Caki2 (cell line): ENCODE measurements around the gene POLR1A. TPM values are rescaled to one million over a fixed set of nuclear protein-coding genes. Genes with fewer than 3 reads are reported as not detected.

Source experiments
- DNase-seq: peaks from one replicate; pipeline ENCODE4 v3.0.0-alpha.2; 2015; ENCODE audit warnings: low read depth
- in situ Hi-C: cut with HindIII; loops from 2 replicates; pipeline ENCODE4 v1.10.0; 2016; ENCODE audit warnings: low sequenced_read_pairs, low pct_unique_long_range_greater_than_20kb, mixed read lengths
- total RNA-seq: library from RNA; depleted of rRNA; stranded (reverse); fragments of >200 nt; shearing (Covaris generic); gene quantifications from 2 replicates; pipeline ENCODE4 v1.2.3, GENCODE V29; 2014; ENCODE audit warnings: low replicate concordance

POLR1A gene
- total RNA-seq, 1 experiment from 2014 or later: 13.5 TPM

DNA sequence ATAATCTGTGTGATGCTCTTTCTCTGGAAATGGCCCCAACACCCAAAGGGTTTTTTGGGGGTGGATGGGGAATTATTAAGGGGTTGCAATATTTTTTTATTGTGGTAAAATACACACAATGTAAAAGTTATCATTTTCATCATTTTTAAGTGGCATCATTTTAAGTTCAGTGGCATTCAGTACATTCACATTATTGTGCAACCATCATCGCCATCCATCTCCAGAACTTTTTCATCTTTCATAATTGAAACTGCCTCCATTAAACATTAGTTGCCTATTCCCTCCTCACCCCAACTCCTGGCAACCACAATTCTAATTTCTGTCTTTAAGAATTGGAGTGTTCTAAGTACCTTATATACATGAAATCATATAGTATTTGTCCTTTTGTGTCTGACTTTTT lies 90.0 kb downstream of the POLR1A start:
- DNase-seq: no peak
- in situ Hi-C loops: no loop called here

DNA sequence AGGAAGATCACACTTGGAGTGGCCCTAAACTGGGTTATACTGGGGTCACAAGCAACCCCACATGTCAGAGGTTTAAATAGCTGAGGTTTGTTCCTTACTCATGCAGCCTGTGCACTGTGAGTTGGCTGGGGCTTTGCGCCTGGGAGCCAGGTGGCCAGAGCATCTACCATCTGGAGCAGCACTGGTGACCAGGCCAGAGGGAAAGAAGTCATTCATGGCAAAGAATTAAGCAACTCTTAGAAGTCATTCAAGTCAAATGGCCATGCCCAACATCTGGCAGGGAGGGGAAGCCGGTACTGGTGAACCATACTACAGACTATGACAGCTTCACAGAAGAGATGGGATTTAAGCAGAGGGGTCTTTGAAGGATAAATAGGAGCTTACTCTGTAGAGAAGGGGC lies 90.7 kb downstream of the POLR1A start:
- in situ Hi-C loops: no loop called here
- DNase-seq: no peak

DNA sequence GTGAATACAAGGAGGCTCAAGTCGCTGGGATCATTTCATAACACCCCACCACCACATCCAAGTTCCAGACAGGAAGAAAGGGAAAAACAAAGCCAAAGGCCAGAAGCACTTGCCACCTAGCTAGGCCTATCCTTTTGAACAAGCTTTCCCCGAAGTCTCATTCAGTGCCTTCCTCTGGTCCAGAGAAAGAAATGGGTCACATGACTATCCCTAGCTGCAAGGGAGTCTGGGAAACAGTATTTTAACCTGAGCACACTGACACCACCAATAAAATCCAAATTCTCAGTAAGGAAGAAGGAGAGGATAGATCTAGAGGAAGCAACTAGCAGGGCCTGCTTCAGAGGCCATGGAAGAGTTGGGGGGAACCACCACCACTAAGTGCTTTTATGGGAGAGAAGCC lies 91.2 kb downstream of the POLR1A start:
- no peak for DNase-seq
- in situ Hi-C loops: no loop called here

DNA sequence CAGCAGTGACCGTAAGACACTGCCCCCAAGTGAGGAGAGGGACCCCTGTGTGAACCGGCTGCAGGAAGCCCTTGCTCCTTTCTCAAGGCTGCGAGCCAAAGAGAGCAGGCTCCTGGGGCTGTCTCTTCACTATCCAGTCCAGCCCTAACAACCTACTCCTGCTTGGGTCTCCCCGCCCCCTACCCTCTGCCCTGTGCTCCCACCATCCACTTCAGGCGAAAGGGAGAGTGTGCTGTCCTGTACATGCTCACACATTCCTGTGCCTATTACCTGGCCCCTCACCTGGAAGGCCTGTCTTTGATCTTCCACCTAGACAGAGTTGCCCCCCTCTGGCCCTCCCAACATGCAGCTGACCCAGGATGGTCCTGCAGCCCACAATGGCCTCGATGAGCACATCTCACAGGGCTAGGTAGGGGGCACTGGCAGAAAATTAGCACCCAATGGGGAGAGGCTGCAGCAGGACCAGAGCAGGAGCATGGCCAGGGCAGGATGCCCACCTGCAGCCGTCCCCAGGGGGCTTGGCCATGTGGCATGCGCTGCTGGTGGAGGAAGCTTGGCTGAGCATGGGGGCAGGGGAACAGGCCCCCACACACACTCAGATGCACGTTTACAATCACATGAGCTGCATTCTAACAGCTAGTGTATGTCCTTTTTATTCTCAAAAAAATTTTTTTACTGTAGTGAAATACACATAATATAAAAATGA lies 93.5 kb downstream of the POLR1A start:
- in situ Hi-C loops: no loop called here
- DNase-seq: no peak

DNA sequence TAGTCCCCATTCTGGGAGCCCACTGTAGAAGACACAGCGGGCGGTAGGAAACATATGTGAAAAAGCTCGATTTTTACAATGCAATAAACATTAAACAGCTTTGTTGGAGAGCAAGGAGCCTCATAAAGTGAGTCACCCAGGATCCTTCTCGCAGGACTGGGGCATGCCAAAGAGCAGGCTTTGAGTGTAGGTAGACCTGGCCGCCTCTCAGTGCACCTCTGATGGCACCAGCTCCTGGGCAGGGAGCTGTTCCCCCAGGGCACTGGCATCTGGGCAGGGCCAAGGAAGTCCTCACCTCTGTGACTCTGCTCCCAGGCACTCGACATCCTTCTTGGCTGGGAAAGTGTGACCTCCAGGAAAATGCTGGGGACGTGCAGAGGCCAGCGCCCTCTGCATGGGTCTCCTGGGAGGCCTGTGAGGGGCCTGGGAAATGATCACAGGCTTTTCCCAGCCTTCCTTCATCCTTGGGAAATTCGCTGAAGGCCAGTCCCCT lies 94.2 kb downstream of the POLR1A start:
- in situ Hi-C loops: no loop called here
- DNase-seq: no peak

DNA sequence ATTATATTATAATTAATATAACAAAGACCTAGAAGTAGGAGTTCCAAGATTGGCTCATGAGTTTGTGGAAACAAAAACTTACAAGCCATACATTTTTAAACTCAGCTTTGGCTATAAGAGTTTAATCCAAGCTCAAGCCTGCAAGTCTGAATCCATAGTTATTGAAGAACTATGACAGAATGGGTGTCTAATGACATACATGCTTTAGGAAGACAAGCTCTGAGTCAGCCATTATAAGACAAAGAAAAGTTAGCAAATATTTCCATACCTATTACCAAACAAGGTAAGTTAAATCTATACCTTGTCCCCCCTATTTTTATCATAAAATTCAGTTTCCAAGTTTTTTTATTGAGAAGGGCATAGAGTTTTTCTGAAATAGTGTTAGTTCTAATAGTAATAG lies 95.6 kb downstream of the POLR1A start:
- in situ Hi-C loops: no loop called here
- no peak for DNase-seq

DNA sequence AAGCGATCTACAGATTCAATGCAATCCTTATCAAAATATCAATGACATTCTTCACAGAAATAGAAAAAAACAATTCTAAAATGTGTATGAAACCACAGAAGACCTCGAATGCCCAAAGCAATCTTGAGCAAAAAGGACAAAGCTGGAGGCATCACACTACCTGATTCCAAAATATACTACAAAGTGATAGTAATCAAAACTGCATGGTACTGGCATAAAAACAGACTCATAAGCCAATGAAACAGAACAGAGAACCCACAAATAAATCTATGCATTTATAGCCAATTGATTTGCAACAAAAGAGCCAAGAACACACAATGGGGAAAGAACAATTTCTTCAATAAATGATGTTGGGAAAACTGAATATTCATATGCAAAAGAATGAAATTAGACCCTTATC lies 99.2 kb downstream of the POLR1A start:
- in situ Hi-C loops: no loop called here
- DNase-seq: no peak

DNA sequence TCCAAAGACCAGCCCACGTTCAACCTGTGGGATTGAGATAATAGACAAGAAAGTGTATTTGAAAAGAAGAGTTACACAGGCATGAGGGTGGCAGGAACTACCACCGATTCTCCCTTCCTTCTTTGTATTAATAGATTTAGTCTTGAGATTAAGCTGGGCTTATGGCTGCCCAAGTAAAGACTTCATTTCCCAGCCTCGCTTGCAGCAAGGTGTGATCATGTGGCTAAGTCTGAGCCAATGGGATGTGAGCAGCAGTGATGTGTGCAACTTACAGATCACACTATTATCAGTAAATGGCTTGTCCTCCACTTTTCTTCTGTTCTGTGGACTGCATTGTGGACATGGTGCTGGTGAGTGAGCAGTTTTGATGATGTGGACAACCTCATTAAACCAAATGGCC lies 101.7 kb downstream of the POLR1A start:
- in situ Hi-C loops: no loop called here
- DNase-seq: no peak

DNA sequence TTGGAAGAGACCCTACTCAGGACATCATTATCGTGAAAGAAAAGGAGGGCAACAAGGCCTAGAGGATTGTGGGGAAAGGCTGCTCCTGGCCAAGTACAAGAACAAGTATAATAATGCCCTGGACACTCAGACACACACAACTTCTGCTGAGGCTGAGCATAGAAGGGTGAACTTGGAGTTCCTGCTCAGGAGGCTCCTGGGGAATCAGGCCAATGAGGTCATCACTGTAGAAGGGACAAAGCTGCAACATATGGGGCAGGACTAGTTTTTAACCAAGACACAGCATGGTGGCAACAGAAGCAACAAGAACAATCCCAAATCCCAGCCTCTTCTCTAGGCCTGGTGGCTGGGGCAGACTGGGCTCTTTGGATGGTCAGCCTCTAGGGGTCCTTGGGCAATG lies 102.6 kb downstream of the POLR1A start:
- in situ Hi-C loops: no loop called here
- DNase-seq: no peak

DNA sequence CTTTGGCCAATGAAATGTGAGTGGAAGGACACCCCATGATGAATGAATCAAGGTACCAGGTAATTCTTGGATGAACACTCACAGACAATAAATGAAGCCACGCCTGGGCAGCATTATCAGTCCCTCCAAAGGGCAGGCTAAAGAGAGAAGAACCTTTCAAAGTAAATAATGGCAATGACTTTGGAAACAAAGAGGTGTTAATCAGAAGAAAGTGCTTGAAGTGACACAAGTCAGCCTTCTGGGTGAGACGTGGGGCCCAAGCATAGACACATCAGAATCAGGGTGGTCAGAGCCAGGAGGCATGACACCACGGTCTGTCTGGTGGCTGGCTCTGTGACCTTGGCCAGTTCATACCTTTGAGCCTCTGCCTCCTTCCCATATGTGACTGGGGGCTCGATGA lies 103.3 kb downstream of the POLR1A start:
- no peak for DNase-seq

DNA sequence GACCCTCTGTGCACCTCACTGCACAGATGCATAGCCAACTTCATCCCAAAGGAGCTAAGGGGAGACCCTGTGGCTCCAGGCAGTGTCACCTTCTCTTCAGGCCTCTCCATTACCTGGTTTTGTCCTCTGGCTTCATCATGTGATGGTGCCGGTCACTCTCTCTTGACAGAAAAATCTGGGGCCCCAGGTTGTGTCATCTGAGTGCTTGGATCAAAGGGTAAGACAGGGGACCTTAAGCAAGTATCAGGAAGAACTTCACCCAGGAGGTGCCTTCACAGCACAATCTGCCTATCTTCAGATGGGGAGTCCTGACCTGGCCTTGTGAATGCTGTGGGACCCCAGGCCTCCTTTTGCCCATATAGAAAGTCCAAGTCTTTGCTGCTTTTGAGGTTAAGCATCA lies 104.4 kb downstream of the POLR1A start:
- in situ Hi-C loops: no loop called here

More for the DNA sequence above, 103.3 kb downstream of the POLR1A start:
- in situ Hi-C loops: no loop called here

DNA sequence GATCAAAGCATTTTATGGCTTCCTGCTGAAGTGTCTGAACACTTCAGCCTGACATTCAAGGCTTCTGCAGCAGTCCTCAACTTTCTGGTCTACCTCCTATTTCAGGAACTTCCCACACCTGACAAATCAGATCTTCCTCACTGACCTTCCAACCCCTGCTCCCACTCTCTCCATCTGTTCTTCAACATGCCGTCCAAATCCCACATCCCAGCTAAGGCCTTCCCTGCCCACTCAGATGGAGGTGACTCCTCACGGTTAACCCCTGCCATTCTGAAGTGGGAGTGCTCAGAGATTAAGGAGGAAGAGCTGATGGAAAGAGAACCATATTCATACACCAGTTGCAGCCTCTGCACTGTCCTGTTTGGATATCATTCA lies 104.8 kb downstream of the POLR1A start:
- in situ Hi-C loops: no loop called here

More for the DNA sequence above, 104.4 kb downstream of the POLR1A start:
- no peak for DNase-seq

DNA sequence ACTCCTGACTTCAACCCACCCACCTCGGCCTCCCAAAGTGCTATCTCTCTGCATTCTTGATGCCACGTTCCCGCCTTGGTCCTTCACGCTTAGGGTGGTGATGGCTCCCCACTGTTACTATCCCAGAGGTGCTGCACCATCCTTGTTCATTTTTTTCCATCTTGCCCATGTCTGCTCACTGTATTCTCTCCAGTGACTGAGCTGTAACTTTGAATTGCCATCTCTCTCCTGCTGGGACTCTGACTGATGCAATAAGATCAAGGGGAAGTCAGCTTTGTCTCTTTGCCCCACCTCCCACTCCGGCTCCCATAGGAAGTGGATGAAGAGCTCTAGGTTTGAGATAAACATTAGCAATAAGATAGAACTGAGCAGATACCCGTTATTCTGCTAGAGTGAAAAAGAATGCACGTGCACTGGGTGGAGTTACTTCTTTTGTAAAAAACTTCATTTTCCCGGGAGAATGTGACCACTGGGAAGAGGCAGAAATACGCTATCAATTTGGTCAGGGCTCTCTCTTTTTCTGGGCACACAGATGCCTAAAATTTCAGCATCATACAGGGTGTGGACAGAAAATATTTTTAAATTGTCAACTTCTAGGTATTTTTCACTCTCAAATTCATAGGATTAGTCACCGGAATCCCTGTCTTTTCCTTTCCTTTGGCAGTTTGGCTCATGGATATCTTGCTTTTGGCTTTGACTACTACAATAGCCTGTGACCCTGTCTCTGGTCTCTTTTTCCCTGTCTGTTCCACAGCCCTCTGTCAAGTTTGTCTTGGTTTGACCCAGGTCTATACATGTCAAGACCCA lies 105.4 kb downstream of the POLR1A start:
- in situ Hi-C loops: no loop called here
- no peak for DNase-seq

More for the DNA sequence above, 104.8 kb downstream of the POLR1A start:
- no peak for DNase-seq

DNA sequence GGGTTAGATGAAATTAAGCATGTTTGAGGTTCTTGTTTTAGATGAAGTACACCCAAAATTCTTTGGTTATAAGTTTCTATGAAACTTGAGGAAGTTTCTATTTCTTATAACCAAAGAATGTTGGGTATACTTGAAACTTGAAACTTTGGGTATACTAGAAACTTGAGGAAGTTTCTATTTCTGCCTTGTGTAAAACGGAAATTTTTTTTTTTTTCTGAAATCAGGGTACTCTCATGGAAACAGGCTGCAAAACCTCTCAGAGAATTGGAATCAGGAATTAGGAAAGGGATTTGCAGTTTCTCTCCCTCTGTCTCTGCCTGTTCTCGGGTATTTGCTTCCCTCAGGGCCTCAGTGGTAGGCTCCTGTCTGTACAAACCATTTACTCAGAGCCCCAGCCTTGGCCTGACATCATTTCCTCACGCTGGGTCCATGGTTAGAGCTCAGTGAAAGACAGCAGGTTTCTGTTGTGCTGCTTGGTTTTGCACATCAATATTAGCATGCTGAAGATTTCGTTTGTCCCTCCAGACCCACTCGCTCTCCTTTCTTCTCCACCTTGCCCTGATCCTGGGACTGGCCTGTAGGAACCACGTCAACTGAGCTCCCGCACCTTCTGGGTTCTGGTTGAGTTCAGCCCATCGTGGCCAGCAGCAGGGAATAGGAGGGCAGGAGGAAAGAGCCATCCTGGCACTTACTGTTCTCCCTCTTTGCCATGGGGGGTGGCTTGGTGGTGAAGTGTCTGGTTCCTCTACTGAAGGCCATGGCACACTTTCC lies 106.4 kb downstream of the POLR1A start:
- DNase-seq: no peak
- in situ Hi-C loops: no loop called here

DNA sequence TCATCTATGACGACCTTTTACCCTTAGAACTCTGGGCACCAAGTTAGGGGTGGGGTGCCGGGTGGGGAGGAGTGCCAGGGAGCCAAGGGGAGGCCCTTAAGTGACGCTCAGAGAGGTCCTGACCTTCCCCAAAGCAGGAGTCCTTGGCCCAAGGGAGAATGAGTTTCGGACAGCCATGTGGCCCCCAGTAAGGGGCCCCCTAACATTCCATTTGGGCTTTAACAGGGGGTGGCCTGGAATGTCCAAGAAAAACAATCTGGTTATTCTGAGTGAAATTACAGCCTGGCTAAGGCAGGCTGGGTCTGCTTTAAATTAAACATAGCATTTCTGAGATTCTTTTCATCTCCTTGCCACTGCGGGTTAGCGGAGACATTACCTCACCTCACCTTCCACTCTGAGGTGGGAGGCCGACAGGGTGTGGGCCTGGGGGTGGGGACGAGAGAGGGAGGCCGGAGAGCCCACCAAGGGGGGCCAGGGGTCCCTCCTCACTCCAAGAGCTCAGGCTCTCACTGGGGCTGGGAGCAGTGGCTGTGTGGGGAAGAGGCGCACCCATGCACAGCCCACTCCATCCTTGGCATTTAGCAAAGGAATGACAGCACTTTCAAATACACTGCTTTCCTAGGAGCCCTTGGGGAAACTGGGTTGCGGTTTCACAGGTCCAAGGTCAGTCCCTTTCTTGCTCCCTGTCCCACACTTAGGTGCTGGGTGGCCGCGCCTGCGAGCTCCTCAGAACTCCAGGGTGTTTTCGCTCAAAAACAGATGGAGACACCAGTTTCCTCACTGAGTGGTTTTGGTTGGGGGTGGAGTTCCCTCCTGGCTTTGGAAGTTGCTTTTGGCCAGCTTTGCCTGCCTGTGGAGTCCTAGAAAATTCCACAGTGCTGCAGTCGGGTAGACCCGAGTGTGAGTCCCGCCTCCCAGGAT lies 107.4 kb downstream of the POLR1A start:
- in situ Hi-C loops: no loop called here
- DNase-seq: no peak

DNA sequence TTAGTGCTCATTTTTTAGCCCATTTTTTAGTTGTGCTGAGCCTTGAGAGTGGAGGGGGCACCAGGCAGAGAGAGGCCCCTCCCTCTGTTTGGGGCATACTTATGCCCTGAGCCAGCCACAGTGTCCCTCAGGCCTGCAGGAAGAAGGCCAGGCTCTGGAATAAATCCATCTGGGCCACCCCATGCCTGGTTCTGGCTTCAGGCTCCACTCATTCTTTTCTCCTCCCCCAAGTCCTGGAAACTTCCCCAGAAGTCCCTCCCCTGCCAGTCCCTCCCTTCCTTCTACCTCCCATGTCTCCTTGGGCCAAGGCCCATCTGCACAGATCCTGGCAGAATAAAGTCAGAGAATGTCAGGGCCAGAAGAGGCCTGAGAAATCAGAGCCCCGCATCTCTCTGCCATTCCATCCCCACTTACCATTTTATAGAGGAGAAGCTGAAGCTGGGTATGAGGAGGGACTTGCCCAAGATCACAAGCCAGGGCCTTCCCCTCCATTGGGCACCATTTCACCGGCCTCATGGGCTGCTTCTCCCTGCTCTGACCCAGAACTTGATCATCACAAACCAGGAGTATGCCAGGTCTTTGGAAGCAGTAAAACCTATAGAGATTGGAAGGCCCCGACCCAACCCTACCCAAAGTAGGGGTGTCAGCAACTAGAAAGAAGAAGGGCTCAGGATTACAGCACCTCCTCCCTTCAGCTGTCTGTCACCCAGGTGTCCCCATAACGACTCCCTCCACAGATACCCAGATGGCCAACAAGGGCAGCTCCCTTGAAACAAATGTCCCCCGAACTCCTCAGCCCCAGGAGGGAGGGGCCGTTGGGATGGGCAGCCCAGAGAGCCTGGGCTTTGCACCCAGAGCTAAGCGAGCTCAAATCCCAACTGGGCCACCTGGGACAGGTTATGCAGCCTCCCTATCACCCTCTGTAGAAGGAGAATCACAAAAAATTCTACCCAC lies 108.4 kb downstream of the POLR1A start:
- DNase-seq: no peak
- in situ Hi-C loops: no loop called here

DNA sequence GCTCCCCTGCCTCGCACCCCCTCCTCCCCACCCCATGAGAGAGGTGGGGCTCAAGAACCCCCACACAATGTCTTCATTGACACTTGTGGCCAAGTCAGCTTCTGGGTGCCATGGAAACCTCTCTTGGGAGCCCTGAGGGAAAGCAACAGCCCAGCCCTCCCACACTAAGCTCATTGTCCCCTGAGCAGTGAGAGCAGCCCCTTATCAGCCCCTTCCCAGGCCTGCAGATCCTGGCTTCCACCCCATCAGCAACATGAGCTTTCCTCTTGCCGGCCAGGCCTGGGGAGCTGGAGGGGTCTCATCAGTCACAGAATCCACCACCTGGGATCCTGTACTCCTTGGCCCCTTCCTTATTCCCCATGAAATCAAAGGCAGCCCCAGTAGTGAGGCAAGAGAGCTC lies 109.1 kb downstream of the POLR1A start:
- in situ Hi-C loops: no loop called here
- DNase-seq: no peak
